ENCODE data around the gene SOHLH2.

Gene SOHLH2

DNA sequence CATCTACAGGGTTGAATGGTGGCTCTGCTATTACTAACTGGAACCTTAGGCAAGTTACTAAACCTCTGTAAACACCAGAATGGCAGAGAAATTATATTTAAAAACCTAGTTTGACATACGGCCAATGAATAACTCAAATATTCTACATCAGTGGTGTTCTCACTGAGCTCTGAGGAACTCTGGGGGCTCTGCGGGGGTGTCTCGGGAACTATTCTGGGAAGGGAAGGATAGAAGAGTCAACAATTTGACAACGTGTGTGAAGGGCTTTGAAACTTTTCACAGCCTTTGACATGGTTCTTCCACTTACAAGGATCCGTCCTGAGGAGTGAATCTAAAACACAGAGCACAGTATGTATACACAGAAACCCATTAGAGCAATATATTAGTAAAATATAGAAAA lies 38.7 kb downstream of the SOHLH2 start:
- no peak for DNase-seq

DNA sequence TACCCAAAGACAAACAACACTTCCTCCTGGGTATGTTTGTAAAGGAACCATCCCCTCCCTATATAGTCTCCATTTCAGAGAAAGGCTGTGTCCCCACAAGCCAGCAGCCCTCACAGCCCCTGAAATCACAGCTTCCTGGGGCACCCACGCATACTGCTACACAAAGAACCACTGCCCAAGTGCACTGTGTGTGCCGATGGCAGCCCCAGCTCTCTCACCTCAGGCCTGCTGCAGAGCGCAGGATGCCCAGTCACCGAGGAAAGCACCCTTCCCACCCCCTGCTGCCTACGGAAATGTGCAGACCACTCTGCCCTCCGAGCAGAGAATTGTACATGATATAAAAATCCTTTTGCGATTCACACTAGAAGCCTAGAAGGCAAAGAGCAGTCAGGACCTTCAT lies 39.4 kb downstream of the SOHLH2 start:
- DNase-seq = no peak

DNA sequence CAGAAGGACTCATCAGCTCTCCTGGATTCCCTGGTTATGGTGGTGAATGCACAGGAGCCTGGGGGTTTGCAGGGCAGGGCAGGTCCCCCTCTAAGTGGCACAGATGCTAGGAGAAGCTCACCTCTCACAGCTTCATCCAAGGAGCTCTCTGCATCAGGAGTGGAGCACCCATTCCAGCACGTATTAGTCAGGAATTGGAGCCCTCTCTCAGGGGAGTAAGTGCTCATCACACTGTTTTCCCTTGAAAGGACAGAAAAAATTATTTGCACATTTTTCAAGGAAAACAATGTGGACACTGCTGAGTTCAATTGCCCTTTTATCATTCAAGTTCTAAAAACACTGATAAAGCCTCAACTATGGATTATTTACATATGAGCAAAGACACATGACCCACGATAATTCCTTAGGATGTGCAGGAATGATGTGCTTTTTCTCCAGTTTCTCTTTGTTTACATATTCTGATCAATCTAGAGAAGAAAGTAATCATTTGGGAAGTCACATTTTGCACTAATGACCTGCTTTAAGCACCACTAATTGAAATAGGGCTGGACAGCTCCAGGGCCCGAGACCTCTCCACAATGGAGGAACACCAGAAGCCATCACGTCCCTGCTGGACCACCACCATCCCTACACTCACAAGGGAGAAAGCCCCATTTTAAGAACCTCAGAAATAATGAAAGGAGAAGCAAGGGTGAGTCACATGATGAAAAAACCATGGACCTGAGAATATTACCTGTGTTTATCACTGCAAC lies 40.6 kb downstream of the SOHLH2 start:
- no peak for DNase-seq

DNA sequence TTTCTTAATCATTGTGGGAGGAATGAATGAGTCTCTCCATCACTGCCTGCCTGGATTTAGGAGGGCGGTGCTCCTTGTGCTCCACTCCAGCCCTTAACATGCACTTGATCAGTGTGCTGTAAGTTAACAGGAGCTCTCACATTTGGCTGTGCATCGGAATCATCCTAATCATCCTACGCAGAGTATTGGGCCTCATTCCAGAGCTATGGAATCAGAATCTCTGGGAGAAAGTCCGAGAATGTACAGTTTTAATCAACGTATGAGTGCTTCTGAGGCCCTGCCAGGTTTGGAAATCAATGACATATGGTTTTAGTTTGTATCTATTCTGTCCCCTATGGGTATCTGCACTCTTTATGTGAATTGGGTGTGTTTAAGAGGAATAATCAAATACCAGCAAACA lies 48.3 kb downstream of the SOHLH2 start:
- DNase-seq = no peak

DNA sequence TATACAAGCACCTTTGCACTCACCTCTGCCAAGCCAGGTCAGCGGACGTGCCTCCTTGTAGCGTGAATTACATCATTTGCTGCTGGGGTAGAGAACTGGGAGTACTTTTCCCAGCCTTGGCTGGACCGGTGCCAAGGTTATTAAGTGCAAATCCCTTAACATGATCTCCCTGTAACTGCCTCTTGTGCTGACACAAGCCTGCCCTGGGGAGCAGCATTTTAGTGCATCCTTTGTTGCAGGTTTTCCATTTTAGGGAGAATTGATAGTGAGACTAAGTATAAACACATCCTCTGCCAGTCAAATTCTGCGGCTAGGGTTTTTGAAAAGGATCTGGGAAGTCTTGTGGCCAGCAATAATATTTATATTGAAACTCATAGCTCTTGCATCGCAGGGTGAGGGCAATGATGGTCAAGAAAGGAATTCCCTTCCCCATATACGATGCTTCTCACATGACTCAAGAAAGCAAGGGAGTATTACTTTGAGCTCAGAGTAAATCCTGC lies 50.5 kb downstream of the SOHLH2 start:
- peak; percentile 13 for DNase-seq

DNA sequence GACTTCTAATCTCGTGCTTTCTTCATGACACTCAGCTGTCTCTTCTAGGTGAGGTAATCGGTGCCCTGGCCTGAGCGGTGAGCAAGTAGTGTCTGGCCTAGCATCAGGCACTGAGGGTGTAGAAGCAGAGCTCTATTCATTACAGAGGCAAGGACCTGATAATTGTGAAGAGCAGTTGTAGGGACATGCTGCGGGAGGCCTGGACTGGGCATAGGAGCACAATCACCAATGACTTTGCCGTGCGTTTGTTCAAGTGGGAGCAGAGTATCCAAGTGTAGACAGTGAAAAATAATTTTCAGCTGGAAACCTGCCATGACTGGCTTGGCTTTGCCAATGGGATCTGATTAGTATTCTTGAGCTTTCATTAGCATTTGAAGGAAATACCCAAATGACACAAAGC lies 51.1 kb downstream of the SOHLH2 start:
- no peak for DNase-seq

DNA sequence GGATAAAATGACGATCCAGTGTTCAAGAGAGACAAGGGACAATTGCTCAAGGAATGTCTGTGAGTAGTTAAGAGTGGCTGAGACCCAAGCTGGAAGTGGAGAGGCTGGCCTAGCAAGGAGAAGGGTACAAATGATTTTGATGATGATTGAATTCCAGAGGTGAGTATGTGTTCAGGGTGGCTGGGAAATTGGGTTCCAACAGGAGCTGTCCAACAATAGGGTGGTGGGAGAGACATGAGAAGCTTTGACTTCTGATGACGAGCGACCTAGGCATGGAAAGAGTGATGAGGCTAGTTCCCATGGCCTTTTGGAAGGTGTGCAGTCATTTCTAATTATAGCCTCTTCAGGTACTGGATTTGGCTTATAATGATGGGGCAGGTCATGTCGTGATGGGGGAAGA lies 54.1 kb downstream of the SOHLH2 start:
- no peak for DNase-seq

DNA sequence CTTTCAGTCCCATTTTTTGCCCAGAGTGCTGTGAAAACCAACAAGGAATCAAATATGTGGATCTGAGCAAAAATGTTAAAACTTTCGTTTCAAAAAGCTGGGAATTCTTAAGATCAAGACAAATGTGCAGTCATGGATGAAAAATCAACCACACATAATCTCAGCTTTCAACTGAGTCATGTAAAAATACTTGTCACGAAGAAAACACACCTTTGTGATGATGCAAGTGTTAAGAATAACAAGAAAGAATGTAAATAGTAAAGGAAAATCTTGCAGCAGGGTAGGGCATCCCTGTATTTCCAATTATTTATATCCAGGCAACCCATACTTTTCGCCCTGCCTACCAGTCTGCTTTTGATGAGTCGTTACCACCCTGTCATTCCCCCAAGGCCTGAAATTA lies 55.7 kb downstream of the SOHLH2 start:
- no peak for DNase-seq

DNA sequence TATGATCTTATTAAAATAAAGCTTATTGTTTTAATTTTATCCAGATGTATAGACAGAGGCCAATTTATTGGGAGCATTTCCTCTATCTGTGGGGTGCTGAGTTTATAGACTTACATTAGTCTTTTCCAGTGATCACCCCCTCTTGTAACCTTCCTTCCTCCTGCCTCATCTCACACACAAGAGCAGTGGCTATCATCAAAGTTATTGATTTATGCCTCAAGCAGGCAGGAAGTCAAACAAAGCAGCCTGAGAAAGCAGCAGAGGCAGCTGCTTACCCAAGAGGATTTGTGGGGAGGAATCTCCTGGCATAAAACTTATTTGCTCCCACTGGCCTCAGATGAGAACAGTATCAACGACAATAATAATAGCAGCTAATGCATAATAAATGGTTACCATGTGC lies 56.9 kb downstream of the SOHLH2 start:
- no peak for DNase-seq

DNA sequence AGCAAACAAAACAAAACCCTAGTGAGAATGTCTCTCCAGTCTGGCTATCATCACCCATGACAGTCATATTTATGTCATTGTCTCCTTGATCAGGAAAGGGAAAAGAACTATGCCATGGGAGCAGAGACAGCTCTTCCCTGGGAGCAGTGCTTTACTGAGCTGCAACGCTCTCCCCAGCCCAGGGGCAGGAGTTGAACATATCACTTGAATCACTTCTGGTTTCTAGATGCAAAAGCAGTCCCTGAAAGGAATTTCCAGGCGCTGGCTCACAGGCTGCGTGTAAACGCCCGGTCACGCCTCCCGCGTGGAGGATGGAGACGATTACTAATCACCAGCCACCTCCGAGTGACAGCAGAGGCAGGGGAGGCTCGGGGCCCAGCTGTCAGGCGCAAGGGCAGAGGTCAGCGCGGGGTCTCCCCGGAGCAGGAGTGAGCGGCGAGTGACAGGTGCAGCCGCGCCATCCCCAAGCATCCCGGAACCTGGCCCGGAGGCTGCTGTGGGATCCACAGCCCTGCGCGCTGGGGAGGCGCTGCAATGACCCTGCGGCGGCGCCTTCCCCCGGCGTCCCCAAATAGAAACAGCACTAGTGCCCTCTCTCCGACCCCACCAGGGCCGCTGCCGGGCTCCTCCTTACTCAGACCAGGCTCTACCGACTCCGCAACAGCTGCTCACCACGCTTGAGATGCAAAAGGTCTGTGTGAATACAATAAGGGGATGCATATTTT lies 59.6 kb downstream of the SOHLH2 start:
- no peak for DNase-seq

DNA sequence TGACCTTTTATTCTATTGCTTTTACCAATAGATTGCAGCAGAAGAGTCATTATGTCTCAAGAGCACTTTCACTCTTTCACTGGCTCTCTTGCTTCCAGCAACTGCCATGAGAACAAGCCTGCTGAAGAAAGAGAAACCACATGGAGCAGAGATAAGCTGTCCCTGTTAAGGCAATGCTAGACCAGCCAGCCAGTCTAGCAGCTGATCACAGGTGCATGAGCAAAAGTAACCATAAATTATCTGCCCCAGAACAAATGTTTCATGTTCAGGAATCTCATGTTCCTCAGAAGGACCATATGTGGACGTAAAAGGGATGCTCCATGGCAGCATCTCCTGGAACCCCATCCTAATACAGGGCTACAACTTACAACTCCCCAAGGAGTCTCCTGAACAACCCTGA lies 62.8 kb downstream of the SOHLH2 start:
- DNase-seq = no peak

DNA sequence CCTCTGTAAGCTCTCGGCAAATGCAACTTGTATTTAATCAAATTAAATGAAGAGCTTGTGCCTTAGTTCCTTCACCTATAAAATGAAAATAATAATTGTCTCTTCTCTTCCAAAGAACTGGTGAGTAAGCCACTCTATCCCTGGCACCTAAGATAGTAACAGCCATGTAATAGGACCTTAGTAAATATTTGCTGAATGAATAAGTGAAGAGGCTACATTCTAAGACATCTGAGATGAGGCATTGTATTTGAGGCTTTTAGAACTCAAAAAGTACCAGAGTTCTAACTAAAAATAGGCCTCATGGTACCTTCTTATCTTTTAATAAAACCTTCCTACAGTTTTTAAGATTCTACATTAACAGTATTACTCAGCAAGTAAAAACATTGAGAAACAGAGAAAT lies 65.9 kb downstream of the SOHLH2 start:
- DNase-seq = no peak

DNA sequence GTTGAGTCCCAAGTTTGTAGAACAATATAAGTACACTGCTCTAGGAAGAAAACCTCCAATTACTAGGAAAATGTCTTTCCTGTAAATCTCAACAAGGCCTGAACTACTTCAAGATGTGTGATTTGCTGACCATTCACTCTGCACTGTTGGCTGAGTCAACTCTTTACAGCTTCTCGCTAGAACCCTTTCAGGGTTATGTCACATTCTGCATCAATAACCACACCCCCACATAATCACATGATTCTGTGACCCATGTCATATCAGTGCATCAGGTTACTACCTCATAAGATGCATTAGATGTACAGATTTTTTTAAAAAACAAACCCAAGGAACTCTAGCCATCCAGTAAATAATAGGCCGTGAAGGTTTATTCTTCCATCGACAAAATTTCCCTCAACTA lies 67.0 kb downstream of the SOHLH2 start:
- DNase-seq = no peak

DNA sequence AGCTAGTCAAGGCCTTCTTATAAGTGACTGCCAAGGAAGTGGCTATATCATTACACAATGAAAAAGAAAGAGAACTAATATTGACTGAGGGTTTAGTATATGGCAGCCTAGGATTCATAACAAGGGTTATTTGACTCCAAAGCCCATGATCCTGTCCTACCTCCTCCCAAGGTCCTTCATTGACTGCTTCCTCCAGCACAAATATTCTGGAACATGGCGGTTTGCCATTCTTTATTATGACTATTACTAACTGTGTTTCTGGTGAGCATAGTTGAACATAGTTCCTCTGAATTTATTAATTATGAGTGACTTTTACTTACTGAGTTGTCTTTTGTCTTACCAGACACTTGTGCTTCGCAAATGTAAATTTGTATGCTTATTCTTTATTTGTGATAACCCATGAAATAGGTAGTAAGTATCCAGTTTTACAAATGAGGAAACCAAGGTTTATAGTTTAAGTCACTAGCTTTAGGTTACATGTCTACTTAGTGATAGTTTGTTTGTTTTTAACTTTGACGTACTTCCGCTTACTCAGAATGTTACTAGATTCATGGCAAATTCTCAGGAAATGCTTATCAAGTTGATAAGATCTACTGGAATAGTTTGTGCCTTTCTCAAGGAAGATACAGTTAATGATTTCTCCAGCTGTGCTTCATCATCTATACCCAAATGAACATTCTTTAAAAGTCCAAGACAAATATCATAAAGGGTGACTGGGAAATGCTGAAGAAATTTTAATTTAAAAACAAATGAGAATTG lies 67.7 kb downstream of the SOHLH2 start:
- DNase-seq = no peak

DNA sequence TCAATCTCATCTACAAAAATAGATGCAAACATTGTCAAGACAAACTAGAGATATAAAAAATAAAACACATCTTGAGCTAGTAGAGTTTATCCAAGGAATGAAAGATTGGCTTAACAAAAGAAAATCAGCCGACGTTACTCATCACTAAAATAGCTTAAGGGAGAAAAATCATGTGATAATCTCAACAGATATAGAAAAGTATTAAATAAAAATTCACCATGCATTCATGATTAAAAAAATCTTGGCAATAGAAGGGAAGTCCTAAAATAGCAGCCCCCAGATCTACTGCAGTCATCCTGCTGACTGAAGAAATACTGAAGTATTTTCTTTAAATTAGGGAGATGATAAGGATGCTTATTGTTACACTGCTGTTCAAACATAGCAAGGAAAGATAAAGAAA lies 70.6 kb downstream of the SOHLH2 start:
- DNase-seq = no peak

DNA sequence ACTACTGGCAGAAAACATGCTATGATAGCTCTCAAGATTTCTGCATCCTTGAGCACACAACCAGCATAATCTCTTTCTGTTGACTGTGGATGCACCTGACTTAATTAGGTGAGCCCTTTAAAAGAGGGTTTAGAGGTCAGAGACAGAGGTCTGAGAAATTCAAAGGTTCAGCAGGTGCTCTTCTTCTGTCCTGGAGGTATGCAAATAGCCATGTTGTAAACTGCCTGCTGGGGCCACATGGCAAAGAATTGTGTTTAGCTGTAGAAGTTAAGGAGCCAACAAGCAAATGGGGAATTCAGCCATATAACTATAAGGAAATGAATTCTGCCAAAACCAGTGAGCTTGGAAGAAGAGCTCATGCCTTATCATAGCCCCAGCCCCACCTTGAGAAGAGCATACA lies 71.6 kb downstream of the SOHLH2 start:
- DNase-seq = no peak

DNA sequence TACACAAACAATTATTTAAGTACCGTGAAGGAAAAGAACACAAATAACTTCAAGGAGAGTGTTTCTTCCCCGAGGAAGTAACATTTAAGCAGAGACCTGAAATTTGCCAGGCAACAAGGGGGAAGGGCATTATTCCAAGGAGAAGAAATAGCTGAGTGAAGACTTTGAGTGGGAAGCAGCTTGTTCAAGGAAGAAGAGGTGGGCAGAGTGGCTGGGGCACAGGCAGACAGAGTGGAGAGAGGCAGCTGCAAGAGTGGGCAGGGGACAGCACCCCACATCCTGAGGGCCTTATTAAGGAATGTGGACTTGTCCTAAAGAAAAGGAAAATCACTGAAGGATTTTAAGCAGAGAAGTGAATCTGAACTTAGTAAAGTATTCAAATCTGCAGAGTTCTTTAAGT lies 78.5 kb downstream of the SOHLH2 start:
- no peak for DNase-seq

DNA sequence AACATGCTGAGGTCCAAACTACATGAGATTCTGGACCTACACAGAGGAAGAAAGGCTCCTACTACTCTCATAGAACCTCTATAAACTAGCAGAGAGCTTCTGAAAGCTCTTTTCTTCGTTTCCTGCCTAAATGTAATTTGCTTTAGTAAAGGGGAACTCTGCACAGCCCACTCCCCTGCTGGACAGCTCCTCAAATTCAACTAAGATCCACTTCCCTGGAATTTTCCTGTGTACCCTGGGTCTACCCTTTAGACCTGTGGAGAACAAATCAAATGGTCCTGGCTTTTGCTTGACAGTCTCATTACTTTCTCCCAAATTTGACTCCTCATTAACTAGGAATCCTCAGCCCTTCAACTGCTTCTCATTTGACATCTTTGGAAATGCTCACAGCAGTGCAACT lies 79.7 kb downstream of the SOHLH2 start:
- DNase-seq = no peak

DNA sequence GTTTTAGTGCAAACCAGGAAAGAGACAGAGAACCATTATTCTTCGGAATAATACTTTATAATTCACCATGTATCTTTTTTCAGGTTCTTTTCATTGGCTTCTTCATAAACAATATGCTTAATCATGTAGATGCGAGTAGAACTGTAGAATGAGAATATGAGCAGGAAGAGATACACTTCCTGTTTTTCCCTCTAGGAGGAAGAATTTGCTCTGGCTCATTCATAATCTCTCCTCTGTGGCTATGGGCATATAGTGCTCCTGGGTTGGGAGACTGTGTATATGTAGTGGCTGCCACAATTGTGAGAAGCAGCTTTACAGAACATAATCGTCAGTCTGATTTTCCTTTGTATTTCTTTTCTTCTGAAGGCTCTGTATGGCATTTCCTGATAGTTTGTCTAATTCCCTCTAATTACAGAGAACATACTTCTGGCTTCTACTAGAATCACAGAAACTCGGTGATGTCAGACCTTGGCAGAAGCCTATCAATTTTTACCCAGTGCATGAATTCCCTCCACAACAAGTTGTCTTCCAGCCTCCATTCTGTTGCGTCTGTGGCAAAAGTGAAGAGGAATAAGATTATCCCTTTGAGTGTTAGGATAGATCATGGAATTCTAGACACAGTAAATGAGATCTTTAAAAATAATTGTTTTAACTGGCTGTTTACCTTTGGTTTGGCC lies 80.3 kb downstream of the SOHLH2 start:
- DNase-seq = no peak

DNA sequence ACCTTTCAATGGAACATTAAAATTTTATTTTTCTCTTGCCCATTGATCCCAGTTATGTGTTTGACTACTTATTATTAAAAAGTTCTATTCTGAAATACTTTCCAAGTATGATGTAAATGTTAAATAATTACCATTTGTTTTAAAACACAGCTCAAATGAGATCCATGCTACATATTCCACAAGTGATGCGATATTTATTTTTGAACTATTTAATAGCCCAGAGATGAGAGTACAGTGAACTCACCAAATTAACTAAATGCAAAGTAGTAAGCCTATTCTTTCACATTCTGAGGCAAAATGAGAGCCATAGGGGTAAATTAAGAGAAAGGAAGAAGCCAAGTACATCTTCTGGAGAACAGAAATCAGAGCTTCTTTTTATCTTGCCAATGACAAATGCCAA lies 82.0 kb downstream of the SOHLH2 start:
- DNase-seq = no peak

DNA sequence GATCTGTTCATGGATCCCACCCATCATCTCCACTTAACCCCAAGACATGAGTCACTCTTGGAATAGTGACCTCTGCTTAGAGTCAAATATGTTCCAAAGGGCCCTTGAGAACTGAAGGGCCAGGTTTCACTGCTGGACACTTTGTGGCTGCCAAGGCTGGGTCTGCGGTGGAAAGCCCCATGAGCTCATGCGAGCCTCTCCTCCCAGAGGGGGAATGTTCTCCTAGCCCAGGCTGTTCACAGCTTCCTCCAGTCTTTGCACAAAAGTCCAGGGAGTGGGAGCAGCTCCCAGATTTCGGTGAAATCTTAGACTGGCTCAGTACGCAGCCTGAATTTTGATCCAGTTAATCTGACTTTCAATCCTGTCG lies 82.4 kb downstream of the SOHLH2 start:
- DNase-seq = no peak

DNA sequence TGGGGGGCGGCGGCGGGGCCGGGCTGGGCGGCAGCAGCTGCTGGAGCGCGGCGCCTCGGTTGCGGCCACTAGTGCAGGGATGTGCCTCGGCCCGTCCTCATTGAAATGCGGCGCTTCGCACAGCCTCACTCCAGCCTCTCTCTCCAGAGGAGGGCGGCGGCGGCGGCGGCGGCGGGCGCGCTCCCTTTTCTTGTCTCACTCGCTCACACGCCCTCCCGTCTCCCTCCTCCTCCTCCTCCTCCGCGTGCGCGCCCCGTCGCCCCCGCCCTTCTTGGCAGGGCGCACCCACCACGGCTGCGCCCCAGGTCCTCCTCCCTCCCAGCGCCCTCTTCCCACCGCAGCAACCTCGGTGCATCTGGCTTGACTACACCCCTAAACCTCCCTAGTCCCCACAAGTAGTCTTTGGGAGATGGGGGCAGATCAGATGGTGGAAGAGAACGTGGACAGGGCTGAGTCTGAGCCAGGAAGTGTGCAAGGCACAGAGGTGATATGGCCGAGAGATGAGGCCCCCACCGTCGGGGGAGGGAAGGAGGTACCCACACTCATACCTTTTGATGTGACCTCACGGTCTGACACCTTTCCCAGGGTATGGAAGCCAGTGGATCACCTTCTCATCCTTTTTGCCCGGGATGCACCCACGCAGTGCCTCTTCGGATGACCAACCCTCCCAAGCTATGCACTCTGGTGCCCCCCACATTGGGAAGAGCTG lies 83.0 kb downstream of the SOHLH2 start, which contains the start of gene DCLK1:
Gene DCLK1, minus strand, starts transcription at position 161 of the 709 bp plus-strand sequence.
- DNase-seq = no peak
